OCI-LY3 (cell line): Measurements from ENCODE around the gene PDE4DIP.
"Not testable (repeated sequence)": the region's sequence is repeated elsewhere in the genome, so short reads cannot be mapped to it uniquely, and the experiment has no call there.

ENCODE experiments used
- H2AFZ ChIP-seq: fragments of 200-600, 300-600 bp; shearing (Covaris generic); 2 replicates; pipeline ENCODE4 v1.6.0; 2014; ENCODE audit warnings: antibody characterized with exemption, low read depth, low read length
- H3K27ac ChIP-seq: fragments of 200-600, 300-600 bp; sonication (generic); 2 replicates; pipeline ENCODE4 v1.5.1; 2014; ENCODE audit warnings: mild to moderate bottlenecking, low read length, moderate library complexity, mixed read lengths
- H3K27me3 ChIP-seq: fragments of 200-600, 300-600 bp; sonication (generic); 2 replicates; pipeline ENCODE4 v1.6.1; 2014; ENCODE audit warnings: low read depth, low read length, mixed read lengths
- H3K36me3 ChIP-seq: fragments of 200-600, 300-600 bp; sonication (generic); replicated peaks from 2 replicates; pipeline ENCODE3; 2014; ENCODE audit warnings: low read depth, low read length, mixed read lengths
- H3K4me1 ChIP-seq: fragments of 300-600, 200-600 bp; sonication (generic); 2 replicates; pipeline ENCODE4 v1.6.1; 2014; ENCODE audit warnings: low read length, mixed read lengths
- H3K4me2 ChIP-seq: fragments of 200-600, 300-600 bp; sonication (generic); 2 replicates; pipeline ENCODE4 v1.6.1; 2014; ENCODE audit warnings: low read length, mixed read lengths
- H3K4me3 ChIP-seq: fragments of 300-600, 200-600 bp; sonication (generic); 2 replicates; pipeline ENCODE4 v1.5.1; 2014; ENCODE audit warnings: antibody characterized with exemption, mild to moderate bottlenecking, low read length, moderate library complexity
- H3K79me2 ChIP-seq: fragments of 300-600, 200-600 bp; shearing (Covaris generic); 2 replicates; pipeline ENCODE4 v1.6.1; 2014; ENCODE audit warnings: mild to moderate bottlenecking, low read length, mixed read lengths
- H3K9ac ChIP-seq: fragments of 300-600, 200-600 bp; shearing (Covaris generic); 2 replicates; pipeline ENCODE4 v1.6.0; 2014; ENCODE audit warnings: mild to moderate bottlenecking, low read length, moderate library complexity
- H3K9me3 ChIP-seq: fragments of 200-600, 300-600 bp; shearing (Covaris generic); 2 replicates; pipeline ENCODE4 v1.6.1; 2014; ENCODE audit warnings: low read length, mixed read lengths; ENCODE audit not compliant: insufficient read depth
- H4K20me1 ChIP-seq: fragments of 200-600, 300-600 bp; sonication (generic); 2 replicates; pipeline ENCODE4 v1.6.1; 2016; ENCODE audit warnings: low read length, mixed read lengths; ENCODE audit not compliant: insufficient read depth

PDE4DIP gene

DNA sequence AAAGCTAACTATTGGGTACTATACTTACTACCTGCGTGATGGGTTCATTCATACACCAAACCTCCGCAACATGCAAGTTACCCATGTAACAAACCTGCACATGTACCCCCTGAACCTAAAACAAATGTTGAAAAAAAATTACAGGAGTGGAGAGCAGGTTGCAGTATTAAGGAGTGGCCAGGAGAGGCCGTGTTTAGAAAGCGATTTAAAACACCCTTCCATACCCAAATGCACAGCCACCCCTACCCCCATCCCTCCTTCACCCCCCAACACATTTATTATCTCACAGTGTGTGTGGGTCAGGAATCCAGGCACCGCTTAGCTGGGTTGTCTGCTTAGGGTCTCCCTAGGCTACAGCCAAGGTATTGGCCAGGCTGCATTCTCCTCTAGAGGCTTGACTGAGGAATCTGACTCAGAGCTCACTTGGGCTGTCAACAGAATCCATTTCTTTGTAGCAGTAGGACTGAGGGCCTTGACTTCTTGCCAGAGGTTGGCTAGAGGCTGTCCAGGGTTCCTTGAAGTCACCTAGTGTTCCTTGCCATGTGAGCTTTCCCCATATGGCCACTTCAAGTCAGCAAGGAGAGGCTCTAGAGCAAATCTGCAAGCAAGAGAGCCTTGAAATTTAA lies 67.2 kb downstream of the PDE4DIP start:
- H3K27me3 ChIP-seq, H3K9ac ChIP-seq, H3K4me3 ChIP-seq, H2AFZ ChIP-seq, H3K27ac ChIP-seq, H3K36me3 ChIP-seq, H3K4me1 ChIP-seq, H3K79me2 ChIP-seq, H3K9me3 ChIP-seq, H3K4me2 ChIP-seq, H4K20me1 ChIP-seq: not testable (repeated sequence)

DNA sequence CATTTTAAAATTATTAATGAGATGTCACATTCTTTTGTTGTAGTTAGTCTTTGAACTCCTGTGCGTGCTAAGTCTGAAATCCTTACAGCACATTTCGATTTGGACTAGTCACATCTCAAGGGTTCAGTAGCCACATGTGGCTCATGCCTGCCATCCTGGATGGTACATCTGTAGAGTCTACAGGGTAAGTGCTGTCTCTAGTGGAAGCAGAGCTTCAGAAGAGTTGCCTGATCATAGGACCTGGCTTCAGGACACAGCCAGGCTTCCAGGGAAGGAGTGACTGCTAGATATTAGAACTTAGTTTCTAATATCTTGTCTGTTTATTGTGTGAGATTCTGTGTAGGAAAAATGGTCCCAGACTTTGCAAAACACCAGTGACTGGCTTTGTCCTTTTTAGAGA lies 72.0 kb downstream of the PDE4DIP start:
- H3K27me3 ChIP-seq, H3K4me3 ChIP-seq, H3K4me2 ChIP-seq, H3K79me2 ChIP-seq, H2AFZ ChIP-seq, H3K9me3 ChIP-seq, H3K27ac ChIP-seq, H3K9ac ChIP-seq, H4K20me1 ChIP-seq, H3K4me1 ChIP-seq, H3K36me3 ChIP-seq: not testable (repeated sequence)

DNA sequence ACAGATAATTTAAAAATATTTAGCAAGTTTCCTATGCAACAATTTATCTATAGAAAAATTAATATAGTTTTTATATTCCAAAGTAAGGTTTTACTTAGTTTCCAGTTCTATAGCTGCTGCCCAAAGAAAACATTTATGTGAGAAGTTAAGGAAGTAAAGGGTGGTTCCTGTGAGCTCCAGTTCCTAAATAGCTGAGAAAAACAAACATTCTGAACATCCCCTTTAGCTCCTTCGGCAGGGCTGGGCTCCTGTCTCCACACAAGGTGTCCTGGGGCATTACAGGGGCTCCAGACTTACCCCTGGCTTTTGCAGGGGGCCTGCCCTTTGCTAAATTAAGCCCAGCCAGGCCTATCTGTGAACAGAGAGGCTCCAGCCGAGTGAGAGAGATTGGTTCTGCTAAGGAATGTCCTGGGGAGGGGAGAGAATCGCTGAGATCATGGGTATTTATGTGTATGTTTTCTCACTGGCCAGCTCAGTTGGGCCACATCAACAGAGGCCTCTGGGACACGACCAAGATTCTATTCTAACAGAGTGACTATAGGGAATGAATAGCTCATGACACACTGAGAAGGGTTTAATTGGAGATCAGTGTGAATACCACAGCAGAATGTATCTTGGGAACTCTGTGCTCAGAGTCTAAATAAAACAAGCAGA lies 72.6 kb downstream of the PDE4DIP start:
- not testable (repeated sequence) for H4K20me1 ChIP-seq, H3K4me3 ChIP-seq, H3K36me3 ChIP-seq, H3K4me1 ChIP-seq, H3K27me3 ChIP-seq, H3K4me2 ChIP-seq, H3K9me3 ChIP-seq, H3K27ac ChIP-seq, H3K9ac ChIP-seq, H3K79me2 ChIP-seq, H2AFZ ChIP-seq

DNA sequence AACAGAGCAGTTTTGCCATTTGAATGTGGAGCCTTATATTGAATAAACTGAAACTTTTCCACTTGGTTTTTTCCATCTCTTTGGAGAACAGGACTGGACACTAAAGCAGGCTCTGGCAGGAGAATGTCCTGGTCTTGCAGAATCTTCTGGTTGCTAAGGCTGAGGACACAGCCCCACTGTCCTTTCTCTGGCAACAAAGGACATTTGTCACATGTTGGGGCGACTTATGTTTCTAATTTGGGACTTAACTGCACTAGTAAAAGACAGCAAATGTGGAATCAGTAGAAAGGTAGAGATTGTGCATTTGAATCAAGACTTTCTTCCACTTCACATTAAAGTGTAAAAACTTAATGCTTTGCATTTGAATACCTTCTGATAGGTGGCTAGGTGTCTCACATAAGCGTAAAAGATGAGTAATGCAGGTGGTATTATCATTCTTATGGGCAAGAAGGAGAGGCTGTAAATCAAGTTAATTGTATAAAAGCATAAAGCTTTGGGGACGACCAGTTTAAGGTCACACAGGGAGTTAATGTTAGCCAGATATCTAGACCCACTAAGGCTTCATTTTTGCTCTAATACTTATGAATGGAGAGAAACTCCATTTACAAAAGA lies 74.7 kb downstream of the PDE4DIP start:
- H3K36me3 ChIP-seq, H2AFZ ChIP-seq, H3K4me3 ChIP-seq, H3K79me2 ChIP-seq, H3K9ac ChIP-seq, H3K4me2 ChIP-seq, H4K20me1 ChIP-seq, H3K27ac ChIP-seq, H3K9me3 ChIP-seq, H3K4me1 ChIP-seq, H3K27me3 ChIP-seq: not testable (repeated sequence)

DNA sequence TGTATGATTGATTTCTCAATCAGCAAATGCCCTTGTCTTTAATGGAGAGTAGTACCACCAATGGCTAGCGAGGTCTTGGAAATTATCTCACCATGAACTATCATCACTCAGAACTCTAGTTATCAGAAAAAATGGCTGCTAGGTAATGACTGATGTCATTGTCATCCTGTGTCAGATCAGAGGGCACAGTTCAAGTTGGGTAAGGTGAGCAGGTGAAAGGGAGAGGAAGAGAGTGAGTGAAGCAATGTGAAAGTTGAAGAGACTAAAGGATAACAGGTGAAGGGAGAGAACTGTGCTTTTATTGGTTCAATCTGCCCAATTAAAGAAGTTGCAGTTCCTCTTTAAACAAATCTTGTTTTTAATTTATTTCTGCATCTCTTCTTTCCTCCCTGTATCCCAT lies 76.8 kb downstream of the PDE4DIP start:
- H3K36me3 ChIP-seq, result not testable (repeated sequence)

DNA sequence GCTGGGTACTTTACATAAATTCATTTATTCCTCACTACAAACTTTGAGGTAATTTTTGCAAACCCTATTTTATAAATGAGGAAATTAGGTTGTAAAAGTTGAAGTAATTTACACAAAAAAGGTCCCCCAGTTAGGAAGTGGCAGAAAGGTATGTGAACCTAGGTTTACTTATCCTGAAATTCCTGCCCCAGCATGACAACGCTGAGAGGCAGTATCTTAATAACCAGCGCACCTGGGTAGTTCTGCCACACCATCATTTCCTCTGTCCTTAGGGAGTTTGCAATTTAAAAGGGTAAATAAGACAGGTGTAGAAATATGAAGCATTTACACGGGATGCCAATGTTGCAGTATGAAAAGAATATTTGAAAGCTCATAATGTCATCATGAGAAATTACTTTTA lies 79.6 kb downstream of the PDE4DIP start:
- H3K79me2 ChIP-seq, H3K4me2 ChIP-seq, H3K27ac ChIP-seq, H4K20me1 ChIP-seq, H3K4me1 ChIP-seq, H2AFZ ChIP-seq, H3K9me3 ChIP-seq, H3K9ac ChIP-seq, H3K36me3 ChIP-seq, H3K4me3 ChIP-seq, H3K27me3 ChIP-seq: not testable (repeated sequence)

More for the DNA sequence above, 76.8 kb downstream of the PDE4DIP start:
- H3K4me1 ChIP-seq, H2AFZ ChIP-seq, H3K9me3 ChIP-seq, H3K27me3 ChIP-seq, H3K4me3 ChIP-seq, H3K9ac ChIP-seq, H3K79me2 ChIP-seq, H4K20me1 ChIP-seq, H3K4me2 ChIP-seq, H3K27ac ChIP-seq: not testable (repeated sequence)

DNA sequence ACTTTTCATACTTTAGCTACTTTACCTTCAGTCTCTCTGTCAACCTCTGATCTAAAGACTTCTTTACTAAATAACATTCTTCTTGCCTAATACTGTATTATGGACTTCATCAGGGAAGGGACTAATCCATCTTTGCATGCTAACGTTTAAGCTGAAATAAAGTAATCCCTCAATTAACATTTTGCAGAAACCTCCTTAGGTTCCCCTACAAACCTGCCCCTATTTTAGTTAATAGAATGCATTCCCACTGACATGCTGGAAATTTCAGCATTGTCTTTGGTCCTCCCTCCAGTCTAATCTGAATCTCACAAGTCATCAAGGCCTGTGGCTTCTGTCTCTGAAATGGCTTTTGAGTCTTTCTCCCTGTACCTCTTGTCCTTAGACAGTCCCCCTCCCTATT lies 83.4 kb downstream of the PDE4DIP start:
- H4K20me1 ChIP-seq, H2AFZ ChIP-seq, H3K4me1 ChIP-seq, H3K36me3 ChIP-seq, H3K79me2 ChIP-seq, H3K9ac ChIP-seq, H3K4me2 ChIP-seq, H3K4me3 ChIP-seq, H3K27me3 ChIP-seq, H3K9me3 ChIP-seq, H3K27ac ChIP-seq: not testable (repeated sequence)

DNA sequence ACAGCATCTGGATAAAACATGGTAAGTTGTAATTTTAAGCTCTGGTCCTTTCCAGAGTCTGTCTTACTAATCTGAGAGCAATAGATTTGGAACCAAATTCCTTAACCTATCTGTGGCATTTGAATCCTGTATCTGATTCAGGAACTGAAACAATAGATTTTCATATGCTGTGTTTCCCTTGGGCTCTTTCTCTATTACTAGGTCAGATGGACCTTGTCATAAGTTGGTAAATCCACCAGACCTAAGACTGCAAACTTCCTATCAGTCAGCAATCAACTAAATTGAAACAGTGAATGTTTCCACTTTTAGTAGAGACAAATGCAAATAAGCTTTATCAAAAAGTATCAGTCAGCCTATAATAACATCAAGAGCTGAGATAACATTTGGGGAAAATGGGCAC lies 85.0 kb downstream of the PDE4DIP start:
- H3K27ac ChIP-seq, H3K36me3 ChIP-seq, H3K9ac ChIP-seq, H3K4me1 ChIP-seq, H3K27me3 ChIP-seq, H2AFZ ChIP-seq, H3K4me3 ChIP-seq, H3K9me3 ChIP-seq, H3K79me2 ChIP-seq, H4K20me1 ChIP-seq: not testable (repeated sequence)
- peak overlapping the region; percentile 3; the same call in 1 of the 2 replicates for H3K4me2 ChIP-seq

DNA sequence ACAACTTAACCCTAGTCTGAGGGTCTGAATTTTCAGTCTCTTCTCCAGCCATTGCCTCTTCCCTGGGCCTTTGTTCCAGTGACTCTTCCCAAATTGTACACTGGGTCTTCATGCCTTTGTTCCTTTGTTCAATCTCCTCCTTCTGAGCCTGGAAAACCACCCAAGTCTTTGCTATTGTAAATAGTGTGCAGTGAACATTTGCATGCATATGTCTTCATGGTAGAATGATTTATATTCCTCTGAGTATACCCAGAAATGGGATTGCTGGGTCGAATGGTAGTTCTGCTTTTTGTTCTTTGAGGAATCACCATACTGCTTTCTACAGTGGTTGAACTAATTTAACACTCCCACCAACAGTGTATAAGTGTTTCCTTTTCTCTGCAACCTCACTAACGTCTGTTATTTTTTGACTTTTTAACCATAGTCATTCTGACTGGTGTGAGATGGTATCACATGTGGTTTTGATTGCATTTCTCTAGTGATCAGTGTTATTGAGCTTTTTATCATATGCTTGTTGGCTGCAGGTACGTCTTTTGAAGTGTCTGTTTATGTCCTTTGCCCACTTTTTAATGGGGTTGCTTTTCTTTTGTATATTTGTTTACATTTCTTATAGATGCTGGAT lies 91.3 kb downstream of the PDE4DIP start:
- not testable (repeated sequence) for H3K27ac ChIP-seq, H3K4me2 ChIP-seq, H3K9ac ChIP-seq, H3K4me1 ChIP-seq, H3K27me3 ChIP-seq, H3K4me3 ChIP-seq, H2AFZ ChIP-seq, H3K79me2 ChIP-seq, H3K36me3 ChIP-seq, H3K9me3 ChIP-seq, H4K20me1 ChIP-seq
